8988T (cell line): ENCODE results near the gene PARD3B.
"Not testable (repeated sequence)": the region's sequence is repeated elsewhere in the genome, so short reads cannot be mapped to it uniquely, and the experiment has no call there.

ENCODE experiments used
- DNase-seq: peaks from one replicate; pipeline ENCODE4 v3.0.0; 2011

The PARD3B gene

DNA sequence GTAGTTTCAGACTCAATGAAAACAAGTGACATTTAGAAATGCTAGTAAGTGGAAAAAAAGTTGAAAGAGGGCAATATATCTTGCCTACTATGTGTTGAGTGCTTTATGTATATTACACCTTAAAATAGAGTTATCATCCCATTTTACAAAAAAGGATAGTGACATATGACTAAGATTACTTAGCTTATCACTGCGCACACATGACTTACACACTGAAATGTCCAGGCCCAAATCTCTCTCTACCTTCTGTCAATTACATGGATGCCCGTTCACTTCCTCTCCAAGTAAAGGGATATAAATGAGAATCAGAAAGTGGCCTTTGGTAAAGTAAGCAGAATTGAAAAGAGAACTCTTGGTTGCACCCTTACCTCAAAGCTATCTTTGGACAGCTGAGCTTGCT lies 3.6 kb upstream of the PARD3B start:
- no peak for DNase-seq

DNA sequence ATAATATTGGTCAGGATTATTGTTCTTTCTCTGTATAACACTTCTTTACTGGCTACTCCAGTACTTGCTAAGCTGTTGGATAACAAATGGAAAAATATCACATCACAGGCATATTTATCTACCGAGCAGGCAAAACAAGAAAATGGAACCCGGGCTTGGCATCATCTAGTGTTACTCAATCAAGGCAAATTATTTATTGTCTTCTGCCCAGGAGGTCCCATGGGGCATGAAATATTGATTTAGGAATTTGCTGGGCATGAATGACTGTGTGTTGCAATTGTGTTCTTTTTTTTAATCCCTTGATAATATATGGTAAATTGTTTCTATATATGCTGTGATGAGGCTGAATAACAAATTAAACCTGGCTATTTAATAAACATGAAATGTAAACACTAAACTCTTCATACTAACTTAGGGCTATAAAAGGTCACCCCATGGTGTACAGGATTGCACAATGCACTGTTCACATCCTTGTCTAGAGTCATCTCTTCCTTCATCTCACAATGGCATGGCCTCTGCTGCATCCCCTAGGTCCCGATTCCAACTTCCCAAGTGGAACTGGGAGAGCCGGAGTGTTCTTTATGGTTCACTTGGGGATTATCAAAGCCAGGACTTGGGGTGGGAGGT lies 2.2 kb upstream of the PARD3B start:
- DNase-seq = no peak

DNA sequence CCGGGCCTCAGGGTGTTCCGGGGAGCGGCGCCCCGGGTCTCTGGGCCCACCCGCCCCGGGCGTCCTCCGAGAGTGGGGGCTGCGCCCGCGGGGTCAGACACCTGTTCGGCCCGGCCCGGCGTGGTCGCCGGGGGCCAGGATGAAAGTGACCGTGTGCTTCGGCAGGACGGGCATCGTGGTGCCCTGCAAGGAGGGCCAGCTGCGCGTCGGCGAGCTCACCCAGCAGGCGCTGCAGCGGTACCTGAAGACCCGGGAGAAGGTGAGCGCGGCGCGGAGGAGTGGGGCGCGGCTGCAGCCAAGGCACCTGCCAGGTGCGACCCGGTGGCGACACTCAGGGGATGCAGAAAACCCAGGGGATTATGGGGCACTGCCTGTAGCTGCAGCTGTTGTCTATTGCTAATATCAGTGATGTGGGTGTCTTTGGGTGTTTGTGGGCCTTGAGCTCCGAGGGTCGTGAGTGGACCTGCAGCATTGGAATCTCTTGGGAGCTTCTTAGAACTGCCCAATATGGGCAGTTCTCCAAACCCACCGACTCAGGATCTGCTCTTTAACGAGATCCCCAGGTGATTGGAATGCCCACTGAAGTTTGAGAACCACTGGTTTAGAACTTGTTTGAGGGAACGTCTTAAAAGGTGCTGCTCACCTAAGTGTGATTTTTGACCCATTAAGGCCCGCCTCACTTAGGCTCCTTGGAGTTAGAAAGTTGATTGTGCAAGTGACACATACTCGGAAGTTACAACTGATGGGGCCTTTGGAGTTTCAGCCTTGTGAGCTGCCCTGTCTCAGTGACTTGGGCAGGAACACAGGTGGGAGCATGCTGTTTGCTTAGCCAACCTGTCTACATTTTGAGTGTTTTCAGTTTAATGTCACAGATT lies 823 bp downstream of the PARD3B start:
- peak; percentile 16 for DNase-seq

DNA sequence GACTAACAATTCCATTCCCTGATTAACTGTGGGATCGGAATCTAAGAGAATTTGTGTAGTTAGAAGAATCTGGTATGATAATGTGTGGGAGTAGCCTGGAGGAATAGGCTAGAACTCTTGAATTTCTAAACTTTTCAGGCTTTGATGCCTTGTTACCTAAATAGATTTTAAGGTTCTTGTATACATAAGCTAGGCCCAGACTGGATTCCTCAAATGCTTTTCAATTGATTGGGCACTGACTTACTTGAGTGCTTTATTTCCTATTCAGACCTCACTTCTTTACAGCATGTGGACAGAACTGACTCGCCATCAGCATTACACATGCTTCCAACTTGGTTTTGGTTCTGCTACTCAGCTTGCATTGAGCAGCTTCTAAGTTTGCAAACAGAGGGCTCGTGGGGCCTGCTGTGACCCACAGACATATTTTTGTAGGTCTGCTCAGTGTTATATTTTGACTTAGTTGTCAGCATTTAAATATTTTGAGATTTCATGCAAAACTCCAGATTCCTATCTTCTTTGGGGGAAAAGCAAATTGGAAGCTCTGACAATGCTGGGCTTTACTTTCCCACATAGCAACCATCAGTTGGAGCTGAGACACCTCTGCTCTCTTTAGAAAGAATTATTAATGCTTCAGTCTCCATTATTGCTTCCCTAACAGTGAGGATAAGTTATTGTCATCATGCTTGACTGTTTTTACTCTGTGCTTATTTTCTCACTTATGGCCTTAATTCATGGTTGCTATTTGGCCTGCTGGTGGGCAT lies 5.7 kb downstream of the PARD3B start:
- DNase-seq = no peak

DNA sequence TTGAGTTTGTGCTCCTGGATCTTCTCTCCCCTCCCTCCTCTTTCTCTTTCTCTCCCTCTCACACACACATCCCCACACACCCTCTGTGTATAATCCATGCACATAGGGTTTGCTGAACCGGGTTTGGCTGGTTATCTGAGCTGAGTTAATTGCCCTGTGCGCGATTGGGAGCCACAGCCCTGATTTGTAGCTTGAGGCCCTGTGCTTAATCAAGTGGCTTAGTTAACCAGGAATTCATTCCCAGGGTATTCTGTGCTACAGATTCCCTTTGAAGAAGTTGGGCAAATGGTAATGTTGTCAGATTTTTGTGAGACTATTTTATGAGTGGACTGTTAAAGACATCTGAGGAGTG lies 6.2 kb downstream of the PARD3B start:
- no peak for DNase-seq

DNA sequence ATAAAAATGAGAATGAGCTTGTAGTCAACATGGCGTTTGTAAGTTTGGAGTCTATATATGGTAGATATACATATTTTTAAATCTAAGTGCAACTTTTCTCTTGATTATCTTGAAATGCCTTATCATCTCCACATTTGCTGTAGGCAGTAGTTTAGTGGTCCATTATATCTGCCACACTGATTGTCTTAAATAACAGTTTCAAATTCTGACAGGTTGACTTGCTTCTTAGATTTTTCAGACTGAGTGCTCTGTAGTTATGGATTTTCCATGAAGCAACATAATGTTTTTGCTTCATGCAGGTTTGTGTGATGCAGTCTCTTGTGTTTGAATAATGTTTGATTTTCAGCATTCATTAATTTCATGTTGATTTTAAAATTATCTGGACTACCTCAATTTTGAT lies 12.3 kb downstream of the PARD3B start:
- no peak for DNase-seq

DNA sequence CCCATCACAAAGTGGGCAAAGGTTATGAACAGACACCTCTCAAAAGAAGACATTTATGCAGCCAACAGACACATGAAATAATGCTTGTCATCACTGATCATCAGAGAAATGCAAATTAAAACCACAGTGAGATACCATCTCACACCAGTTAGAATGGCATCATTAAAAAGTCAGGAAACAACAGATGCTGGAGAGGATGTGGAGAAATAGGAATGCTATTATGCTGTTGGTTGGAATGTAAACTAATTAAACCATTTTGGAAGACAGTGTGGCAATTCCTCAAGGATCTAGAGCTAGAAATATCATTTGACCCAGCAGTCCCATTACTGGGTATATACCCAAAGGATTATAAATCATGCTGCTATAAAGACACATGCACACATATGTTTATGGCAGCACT lies 14.1 kb downstream of the PARD3B start:
- not testable (repeated sequence) for DNase-seq

DNA sequence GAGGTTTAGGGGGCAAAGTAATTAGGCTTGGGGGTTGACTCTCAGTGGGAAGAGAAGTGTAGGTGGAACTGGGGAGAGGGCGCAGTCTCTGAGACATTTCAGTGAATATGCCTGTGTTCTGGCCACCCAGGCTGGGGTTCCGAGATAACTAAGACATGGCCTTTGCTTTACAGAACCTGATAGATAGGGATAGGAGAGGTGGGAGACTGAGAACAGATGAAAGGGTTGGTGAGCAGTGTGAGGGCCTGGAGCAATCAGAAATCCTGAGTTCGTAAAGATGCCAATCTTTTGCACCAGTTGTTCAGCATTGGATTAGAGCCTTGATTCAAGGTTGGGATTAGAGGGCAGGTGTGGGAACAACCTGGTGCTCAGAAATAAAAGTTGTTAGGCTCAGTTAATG lies 15.6 kb downstream of the PARD3B start:
- DNase-seq = no peak

DNA sequence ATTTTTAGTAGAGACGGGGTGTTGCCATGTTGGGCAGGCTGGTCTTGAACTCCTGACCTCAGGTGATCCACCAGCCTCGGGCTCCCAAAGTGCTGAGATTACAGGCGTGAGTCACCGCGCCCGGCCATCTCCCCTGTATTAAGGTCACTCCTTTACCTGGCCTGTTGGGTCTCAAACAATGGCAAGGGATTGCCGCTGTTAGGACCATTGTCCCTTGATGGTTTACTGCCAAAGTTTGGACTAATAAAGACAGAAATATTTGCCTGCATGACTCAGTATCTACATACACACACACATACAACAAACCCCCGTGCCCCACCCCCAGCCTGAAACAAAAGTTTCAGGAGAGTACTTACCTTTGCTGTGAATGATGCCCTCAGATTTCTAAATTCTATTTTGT lies 16.5 kb downstream of the PARD3B start:
- DNase-seq = no peak

DNA sequence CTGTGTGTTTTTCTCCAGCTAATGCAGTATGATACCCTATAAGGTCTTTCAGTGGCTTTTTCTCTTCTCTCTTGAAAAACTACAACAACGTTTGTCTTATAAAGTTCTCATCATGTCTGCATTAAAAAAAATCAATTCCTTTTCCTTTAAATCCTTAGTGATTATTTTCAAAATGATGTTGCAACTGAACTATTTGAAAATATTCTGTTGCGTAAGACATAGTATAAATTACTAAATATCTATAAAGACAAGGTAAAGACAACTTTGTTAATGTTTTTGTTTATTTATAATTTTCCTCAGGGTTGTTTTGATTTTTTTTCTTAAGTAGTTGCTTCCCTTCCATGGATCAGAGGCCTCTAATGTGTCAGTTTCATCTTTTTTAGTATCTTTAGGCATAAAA lies 21.2 kb downstream of the PARD3B start:
- DNase-seq = no peak

DNA sequence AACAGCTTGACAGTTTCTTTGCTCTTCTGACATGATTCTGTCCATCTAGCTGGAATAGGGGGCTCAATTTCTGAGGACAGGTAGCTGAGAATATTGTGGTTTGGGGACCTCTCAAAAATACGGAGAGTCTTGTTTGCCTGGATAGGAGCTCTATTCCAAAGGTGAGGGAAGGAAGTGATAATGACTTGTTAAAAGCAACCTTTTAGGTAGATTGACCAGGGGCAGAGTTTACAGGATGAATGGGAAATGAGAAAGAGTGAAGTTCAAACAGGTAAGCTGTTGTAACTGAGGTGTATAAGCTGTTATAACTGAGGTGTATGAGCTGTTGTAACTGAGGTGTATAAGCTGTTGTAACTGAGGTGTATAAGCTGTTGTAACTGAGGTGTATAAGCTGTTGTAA lies 25.1 kb downstream of the PARD3B start:
- no peak for DNase-seq

DNA sequence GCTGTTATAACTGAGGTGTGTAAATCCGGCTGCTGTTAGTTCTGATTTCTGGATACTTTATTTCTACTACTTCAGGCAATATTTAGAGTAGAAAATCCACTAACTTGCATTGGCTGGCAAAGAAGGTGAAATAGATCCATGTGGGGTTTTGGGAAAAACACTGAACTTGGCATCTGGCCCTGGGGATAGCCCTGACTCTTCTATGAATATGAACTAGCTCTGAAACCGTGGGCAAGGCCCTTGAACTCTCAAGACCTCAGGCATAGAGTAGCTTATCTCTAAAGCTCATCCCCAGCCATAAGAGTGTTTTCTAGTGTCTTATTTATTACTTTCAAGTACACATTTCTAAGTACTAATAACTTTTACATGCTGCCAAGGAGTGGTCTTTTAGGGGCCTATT lies 25.8 kb downstream of the PARD3B start:
- no peak for DNase-seq

DNA sequence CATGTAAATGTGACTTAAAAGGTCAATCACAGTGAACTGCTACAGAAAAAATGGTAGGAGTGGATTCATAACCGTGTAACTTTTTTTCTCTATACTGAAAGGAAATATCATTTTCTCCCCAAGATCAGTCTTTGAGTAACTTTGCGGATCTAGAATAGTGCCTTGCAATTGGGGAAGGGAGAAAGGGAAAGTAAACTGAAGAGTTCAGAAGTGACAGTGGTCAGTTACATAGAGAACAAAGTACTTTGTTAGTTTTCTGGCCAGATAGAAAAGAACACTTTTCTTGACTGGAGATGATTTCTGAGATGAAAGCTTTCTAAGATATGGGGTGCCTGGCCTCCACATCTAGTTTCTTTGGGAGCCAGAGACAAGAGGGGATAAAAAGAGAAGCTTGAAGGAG lies 26.6 kb downstream of the PARD3B start:
- no peak for DNase-seq

DNA sequence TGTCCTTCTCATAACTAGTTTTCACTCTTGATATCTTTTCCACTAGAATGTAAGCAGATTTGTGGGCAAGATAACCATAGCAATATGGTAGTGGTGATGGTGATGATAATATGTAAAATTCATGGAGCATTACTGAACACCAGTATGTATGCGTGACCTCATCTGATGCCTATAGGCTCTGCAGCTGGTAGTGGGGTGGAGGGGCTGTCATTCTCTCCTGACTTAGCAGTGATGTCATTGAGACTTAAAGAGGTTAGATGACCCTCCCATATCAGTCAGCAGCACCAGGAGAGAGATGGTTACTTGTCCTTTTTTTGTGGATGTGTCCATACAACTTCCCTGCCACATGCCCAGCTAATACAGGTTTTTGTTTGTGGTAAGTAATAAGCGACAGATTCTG lies 27.9 kb downstream of the PARD3B start:
- DNase-seq = no peak

DNA sequence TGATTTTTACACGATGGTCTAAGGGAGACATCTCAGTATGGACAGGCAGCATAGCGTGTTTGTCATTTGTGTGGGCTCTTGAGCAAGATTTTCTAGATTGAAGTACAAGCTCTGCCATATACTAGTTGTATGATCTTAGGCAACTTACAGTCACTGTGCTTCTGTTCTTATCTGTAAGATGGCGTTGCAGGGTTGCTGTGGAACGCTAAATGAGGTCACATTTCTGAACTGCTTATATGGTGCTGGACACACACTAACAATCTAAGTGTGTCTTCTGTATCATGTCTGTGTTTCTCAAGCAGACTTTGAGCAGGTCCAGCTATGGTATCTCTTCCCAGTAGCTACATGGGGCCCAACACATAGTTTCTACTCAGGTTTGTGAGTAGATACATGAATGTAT lies 29.2 kb downstream of the PARD3B start:
- DNase-seq = no peak

DNA sequence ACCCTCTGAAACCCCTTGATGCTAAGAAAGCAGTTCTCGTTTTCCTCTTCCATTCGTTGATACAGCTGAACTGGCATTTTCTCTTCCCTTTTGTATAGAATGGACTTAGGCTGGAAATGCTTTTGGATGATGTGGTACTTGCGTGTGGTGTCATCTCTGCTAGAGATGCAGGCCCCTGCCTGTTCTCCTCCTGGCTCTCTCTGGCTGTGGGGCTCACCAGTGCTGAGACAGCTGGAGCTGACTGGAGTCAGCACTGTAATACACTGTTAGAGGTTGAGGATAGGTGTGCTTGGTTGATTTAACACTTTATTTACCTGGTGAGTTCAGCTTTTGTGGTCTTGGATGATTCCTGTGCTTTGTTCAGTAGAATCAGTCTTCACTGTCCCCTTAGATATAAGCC lies 30.2 kb downstream of the PARD3B start:
- no peak for DNase-seq

DNA sequence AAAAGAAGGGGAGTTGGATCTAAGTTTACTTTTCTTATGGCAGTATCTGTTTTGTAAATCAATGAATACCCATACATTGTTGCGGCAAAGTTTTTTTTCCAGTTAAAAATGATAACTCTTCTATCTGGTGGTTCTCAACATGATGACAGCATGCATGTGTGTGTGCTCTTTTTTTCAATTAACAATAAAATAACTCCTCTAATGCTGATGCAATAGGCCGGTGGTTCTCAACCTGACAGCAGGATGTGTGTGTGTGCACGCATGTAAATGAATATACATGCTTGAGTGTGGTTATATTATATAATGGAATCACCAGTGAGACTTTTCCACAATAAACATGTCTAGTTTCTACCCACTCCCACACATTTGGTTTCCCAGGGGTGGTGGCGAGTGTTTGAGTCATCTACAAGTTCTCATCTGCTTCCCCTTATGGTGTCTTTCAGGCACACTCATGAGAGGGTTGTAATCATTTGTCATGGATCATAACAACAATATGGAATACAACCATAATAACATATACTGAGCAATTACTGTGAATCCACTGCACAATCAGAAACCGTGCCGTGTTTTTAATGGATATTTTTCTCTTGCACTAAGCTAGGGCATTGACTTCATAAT lies 31.2 kb downstream of the PARD3B start:
- DNase-seq = no peak

DNA sequence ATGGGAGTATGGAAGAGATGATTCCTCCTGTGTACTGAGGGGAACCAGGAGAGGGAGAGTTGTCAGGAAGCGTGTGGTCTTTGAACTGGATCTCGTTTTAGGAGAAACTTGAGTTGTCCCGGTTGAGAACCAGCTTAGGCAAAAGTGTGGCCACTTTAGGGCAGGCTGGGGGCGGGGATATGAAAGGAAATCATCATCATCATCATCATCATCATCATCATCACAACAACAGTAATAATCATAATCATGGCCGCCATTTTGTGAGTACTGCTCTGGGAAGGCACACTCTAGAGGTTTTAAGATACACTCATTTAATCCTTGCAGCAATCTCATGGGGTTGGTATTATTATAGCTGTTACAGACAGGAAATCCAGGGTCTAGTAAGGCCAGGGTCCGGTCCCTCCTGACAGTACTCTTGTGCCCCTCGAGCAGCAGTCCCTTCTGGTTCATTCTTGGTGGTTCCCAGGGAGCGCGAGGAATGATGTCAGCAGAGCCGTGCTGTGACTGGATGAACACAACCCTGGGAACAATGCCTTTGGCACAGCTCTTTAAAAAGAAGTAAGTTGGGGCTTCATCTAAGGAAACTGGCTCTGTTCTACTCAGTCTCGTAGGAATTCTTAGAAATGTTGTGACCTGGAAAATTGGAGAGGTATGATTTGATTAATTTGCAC lies 33.8 kb downstream of the PARD3B start:
- DNase-seq = no peak

DNA sequence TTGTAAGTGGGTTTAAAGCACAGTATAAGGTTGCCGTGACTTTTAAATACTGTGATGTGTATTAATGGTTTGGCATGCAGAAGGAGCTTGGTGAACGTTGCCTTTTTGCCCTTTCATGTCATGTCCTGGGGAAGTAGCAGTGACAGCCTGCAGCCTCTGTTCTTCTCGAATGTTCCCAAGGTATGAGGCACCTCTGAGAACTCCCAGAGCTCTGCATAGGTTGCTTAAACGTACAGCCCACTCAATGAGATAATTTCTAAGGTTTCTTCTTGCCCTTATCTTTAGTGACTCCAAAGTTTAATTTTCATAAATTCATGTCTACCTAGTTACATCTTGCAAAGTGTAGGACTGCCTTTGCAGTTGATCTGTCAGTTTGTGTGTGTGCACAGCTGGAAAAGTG lies 36.7 kb downstream of the PARD3B start:
- no peak for DNase-seq

DNA sequence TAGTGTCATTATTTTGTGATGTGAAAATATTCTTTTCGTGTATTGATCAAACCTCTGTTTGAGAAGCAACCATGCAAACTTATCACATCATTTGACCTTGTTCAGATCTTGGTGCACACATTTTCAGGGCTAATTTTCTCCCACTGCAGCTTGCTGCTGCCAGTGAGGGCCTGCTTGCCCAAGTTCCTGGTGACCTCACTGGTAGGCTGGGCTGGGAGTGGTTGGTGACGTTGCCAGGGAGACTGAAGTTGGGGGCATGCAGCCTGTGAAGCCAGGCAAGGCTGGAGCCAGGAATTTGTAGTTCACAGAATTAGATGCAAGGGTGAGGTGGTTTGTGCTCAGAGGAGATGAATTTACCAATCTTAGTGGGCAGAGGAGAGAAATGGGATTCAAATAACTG lies 38.5 kb downstream of the PARD3B start:
- DNase-seq = no peak

DNA sequence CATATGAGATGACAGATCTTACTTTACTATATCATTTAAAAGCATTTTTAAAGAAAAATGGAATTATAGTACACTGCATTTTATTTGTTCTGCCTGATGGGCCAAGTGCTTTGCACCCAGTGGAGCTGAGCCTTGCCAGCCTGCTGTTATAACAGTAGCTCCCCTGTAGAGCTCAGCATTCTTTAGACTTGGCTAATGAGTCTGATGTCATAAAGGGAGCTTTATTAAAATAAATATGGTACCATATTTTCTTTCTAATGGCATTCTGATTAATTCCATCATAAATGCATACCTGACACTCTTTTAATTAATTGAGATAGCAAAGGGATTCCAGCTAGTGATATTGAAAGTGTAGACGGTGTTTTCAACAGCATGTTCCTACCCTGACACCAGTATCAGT lies 40.7 kb downstream of the PARD3B start:
- no peak for DNase-seq

DNA sequence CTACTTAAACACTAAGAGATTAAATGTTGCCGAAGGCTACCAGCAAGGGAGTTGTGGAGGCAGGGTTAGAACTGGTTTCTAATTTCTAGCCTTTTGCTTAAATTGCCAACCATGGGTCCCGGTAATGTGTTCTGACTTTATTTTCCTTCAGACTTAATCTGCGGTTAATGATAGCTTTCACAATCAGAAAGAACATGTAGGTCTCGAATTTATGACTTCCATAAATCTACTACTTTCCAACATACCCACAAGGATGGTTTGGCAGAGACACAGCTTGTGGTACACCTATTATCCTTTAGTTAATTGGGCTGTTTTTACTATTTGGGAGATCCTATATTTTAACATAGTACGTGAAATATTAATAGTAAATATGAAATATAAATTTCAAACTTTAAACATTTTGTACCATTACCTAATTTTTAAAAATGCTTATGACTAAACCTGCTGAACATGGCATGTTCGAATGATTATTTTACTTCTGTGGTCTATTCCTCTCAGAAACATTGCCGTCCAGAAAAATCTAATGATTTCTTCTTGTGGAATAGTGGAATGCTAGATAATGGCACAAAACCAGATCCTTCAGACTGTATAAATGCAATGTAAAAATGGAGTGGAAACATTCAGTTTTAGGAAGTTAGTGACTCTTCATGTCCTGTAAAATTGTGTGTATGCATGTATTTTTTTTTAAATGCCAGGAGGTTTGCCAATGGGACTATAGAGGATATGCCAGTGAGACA lies 41.3 kb downstream of the PARD3B start:
- DNase-seq = no peak
